Measurements from ENCODE around the gene GLA.

Gene GLA

GRCh38 chrX:101349193-101349562 lies 58.5 kb downstream of the GLA start:
- TF ChIP-seq CTCF (IDR thresholded peaks at IDR 0.05; ENCODE audit: control insufficient read depth, insufficient read depth, low read depth, low read length, missing control alignments): no peak
- H3K4me3 ChIP-seq (ENCODE audit: control insufficient read depth, low read depth, low read length): peak overlapping the region; percentile 89
- no peak for DNase-seq (ENCODE audit: low read depth)

GRCh38 chrX:101348452-101349192 lies 59.1 kb downstream of the GLA start, which contains the start of gene TIMM8A:
TSS of gene TIMM8A (minus strand) at chrX:101348742. CDS start at chrX:101348664, 78 bp downstream.
- DNase-seq (ENCODE audit: low read depth): no peak
- no peak for TF ChIP-seq CTCF (IDR thresholded peaks at IDR 0.05; ENCODE audit: control insufficient read depth, insufficient read depth, low read depth, low read length, missing control alignments)
- H3K4me3 ChIP-seq (ENCODE audit: control insufficient read depth, low read depth, low read length): peak within 1 kb of the TSS; percentile 89

- H3K4me3 ChIP-seq (ENCODE audit: control insufficient read depth, low read depth, low read length): peak overlapping the region; percentile 89
- DNase-seq (ENCODE audit: low read depth): no peak
- no peak for TF ChIP-seq CTCF (IDR thresholded peaks at IDR 0.05; ENCODE audit: control insufficient read depth, insufficient read depth, low read depth, low read length, missing control alignments)
These were observed 59.8 kb downstream of the GLA start for GRCh38 chrX:101347859-101348451.
